ENCODE results near the gene MYCBPAP.
"Not testable (repeated sequence)": the region's sequence is repeated elsewhere in the genome, so short reads cannot be mapped to it uniquely, and the experiment has no call there.

MYCBPAP gene

DNA sequence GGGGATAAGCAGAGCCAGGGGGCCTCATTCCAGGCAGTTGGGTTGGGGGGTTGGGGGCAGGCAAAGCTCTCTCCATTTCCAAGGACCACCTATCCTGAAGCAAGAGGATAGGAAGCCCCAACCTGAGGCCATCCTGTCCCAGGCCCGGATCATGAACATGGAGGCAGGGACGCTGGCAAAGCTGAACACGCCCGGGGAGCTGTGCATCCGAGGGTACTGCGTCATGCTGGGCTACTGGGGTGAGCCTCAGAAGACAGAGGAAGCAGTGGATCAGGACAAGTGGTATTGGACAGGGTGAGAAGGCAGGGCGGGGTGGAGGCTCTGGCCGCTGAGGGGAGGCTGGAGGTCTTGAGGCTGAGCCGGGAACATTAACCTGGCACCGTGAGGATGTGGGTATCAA, 36.0 kb upstream of the MYCBPAP start:
- no peak for DNase-seq (ENCODE audit: low read depth)

DNA sequence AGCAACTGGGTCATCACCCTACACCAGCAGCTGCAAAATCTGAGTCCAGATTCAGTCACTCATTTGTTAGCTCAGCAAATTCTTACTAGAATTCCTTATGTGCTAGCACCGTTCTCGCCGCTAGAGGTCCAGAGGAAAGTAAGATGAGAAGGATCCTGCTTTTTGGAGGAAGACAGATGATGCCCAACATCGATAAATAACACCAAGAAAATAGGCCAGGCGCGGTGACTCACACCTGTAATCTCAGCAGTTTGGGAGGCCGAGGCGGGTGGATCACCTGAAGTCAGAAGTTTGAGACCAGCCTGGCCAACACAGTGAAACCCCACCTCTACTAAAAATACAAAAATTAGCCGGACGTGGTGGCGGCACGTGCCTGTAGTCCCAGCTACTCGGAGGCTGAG, 35.5 kb upstream of the MYCBPAP start:
- peak; percentile 38 for DNase-seq (ENCODE audit: low read depth)

DNA sequence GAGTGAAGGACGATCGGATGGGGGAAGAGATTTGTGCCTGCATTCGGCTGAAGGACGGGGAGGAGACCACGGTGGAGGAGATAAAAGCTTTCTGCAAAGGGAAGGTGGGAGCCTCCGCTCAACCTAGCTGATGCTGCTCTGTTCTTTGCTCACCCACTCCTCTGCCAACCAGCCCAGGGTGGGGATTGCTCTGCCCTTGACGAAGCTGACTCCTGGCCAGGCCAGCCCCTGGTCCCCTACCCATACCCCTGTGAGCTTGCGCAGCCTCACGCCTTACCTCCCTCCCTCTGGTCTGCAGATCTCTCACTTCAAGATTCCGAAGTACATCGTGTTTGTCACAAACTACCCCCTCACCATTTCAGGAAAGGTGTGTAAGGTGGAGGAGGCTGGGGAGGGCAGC, 34.3 kb upstream of the MYCBPAP start:
- no peak for DNase-seq (ENCODE audit: low read depth)

DNA sequence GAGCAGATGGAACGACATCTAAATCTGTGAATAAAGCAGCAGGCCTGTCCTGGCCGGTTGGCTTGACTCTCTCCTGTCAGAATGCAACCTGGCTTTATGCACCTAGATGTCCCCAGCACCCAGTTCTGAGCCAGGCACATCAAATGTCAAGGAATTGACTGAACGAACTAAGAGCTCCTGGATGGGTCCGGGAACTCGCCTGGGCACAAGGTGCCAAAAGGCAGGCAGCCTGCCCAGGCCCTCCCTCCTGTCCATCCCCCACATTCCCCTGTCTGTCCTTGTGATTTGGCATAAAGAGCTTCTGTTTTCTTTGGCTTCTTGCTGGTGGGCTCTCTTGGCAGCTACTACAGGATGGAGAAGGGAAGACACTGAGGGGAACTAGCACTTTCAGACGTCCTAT, 33.7 kb upstream of the MYCBPAP start:
- DNase-seq (ENCODE audit: low read depth), result no peak

DNA sequence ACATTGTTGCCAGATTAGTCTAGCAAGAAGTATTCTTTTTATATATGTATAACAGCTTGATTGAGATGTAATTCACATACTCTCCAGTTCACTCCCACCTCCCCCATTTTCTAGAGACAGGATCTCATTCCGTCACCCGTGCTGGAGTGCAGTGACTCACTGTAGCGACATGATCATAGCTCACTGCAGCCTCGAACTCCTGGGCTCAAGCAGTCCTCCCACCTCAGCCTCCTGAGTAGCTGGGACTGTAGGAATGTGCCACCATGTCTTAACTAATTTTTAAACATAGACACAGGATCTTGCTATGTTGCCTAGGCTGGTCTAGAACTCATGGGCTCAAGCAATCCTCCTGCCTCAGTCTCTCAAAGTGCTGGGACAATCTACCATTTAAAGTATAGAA, 32.9 kb upstream of the MYCBPAP start:
- DNase-seq (ENCODE audit: low read depth), result no peak

DNA sequence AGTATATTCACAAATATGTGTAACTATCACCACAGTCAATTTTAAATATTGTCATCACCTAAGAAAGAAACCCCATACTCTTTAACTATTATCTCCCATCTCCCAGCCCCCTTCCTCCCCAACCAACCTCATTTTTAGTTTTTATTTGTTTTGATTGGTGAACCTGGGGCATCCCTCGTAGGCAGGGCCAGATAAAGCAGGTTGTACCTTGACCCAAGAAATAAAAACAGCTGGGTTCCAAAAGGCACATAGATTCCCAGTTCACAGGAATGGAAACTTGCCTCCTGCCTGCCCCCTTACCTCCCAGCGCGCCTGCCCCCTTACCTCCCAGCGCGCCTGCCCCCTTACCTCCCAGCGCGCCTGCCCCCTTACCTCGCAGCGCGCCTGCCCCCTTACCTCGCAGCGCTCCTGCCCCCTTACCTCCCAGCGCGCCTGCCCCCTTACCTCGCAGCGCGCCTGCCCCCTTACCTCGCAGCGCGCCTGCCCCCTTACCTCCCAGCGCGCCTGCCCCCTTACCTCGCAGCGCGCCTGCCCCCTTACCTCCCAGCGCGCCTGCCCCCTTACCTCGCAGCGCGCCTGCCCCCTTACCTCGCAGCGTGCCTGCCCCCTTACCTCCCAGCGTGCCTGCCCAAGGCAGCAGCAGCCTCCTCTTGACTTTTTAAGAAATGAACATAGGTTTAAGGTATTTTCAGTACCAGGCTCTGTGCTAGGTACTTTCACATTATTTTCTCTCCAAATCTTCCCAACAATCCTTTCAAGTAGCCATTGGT, 32.3 kb upstream of the MYCBPAP start:
- DNase-seq (ENCODE audit: low read depth), result not testable (repeated sequence)

DNA sequence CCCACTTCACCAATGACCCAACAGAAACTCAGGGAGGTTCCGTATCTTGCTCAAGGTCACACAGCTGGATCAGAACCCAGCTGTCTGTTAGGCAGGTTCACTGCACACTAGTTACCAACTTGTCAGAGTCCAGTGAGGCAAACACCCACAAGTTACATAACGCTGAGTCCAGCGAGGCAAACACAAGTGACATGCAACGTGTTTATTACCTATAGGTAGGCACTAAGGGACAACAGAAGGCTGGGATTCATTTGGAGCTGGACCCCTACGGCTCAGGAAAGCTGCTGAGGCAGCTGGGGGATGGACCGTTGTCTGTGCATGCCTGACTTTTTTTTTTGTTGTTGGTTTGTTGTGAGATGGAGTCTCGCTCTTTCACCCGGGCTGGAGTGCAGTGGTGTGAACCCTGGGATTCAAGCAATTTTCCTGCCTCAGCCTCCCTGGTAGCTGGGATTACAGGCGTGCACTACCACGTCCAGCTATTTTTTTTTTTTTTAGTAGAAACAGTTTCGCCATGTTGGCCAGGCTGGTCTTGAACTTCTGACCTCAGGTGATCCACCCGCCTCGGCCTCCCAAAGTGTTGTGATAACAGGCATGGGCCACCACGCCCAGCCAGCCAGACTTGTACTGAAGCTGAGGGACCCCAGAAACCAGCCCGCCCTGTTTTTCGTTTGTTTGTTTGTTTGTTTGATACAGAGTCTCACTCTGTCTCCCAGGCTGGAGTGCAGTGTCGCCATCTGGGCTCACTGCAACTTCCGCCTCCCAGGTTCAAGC, 31.5 kb upstream of the MYCBPAP start:
- no peak for DNase-seq (ENCODE audit: low read depth)

DNA sequence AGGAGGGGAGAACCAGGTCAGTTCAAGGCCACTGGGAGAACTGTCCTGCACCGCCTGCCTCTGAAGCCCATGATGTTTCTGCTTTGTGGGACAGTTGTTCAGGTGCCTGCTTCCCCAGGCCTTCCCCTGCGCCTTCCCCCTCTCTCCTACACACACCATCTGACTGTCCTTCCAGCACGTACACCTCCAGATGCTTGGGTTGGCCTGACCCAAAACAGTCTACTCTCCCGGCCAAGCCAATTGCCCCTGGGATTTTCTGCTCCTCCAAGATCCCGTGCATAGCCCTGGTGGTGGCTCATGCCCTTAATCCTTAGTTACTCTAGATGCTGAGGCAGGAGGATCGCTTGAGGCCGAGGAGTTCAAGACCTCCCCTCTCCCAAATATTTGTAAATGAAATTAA, 30.3 kb upstream of the MYCBPAP start:
- no peak for DNase-seq (ENCODE audit: low read depth)

DNA sequence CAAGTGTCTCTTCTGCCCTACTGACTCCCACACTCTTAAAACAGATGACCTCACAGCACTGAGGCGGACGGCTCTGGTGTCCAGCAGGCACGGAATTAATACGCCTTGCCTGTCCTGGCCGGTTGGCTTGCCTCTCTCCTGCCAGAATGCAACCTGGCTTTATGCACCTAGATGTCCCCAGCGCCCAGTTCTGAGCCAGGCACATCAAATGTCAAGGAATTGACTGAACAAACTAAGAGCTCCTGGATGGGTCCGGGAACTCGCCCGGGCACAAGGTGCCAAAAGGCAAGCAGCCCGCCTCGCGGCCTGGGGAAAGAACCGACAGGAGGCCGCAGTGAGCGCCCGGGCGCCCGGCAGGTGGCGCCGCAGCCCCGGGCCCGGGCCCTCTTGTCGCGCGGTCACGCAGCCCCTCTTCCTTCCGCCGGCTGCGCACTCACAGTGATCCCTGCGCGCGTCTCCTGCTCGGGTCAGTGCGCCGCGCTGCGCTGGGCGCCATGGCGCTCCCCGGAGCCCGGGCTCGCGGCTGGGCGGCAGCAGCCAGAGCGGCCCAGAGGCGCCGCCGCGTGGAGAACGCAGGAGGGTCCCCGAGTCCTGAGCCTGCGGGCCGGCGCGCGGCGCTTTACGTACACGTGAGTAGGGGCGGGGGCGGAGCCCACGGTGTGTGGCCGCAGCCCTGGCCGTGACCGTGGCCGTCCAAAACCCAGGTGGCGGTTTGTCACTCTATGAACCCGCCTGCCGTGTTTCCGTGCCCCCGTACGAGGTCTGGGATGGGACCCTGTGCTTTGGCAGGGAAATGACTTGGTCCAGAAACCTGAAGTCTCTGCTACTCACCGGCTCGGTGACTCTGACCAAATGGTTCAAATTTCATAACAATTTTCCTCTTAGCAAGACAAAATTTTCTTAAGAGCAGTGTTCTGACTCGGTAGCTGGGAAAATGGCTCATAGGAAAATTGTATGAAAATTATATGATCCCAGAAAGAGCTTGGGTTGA, 29.6 kb upstream of the MYCBPAP start, which contains the start of gene RSAD1:
Gene RSAD1 (plus strand): TSS at position 470 of the 991 bp plus-strand sequence. CDS start 25 bp downstream, at position 495.
- peak; percentile 89 for DNase-seq (ENCODE audit: low read depth)

DNA sequence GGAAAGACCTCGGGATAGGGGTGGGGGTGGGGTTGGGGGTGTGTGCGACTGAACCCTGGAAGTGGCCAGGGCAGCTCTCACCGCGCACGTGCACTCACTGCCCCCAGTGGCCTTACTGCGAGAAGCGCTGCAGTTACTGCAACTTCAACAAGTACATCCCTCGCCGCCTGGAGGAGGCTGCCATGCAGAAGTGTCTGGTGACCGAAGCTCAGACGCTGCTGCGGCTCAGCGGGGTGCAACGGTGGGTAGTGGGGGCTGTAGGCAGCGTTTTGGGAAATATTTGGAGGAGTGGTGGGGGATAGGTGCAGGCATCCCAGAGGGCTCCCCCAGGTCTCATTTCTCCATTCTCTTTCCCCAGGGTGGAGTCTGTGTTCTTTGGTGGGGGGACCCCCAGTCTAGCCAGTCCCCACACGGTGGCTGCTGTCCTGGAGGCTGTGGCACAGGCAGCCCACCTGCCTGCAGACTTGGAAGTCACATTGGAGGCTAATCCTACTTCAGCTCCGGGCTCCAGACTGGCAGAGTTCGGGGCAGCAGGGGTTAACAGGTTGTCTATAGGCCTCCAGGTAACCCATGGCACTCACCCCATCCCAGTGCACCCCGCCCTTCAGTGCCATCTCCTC, 28.6 kb upstream of the MYCBPAP start:
- peak; percentile 81 for DNase-seq (ENCODE audit: low read depth)

DNA sequence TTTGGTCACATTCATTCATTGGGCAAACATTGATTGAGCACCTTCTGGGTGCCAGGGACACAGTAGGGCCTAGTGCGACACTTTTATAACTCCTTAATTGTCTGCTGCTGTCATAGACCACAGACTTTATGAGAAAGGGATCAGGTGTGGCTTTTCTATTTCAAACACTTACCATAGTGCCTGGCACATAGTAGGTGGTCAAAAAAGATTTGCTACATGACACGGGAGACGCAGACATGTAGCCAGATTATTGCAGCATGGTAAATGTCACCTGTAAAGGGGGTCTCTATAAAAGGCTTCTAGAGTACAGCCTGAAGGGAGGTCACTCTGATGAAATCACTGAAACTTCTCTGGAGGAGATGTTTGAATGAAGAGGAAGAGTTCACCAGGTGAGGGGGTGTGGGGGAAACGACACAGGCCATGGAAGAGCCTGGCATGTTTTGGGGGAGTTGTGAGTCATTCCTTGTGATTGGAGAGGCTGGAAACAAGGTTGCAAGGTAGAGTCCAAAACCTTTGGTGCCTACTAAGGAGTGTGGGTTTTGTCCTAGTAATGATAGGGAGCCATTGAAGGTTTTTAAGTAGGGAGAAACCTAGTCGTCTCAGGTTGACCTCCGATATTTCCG, 28.0 kb upstream of the MYCBPAP start:
- no peak for DNase-seq (ENCODE audit: low read depth)

DNA sequence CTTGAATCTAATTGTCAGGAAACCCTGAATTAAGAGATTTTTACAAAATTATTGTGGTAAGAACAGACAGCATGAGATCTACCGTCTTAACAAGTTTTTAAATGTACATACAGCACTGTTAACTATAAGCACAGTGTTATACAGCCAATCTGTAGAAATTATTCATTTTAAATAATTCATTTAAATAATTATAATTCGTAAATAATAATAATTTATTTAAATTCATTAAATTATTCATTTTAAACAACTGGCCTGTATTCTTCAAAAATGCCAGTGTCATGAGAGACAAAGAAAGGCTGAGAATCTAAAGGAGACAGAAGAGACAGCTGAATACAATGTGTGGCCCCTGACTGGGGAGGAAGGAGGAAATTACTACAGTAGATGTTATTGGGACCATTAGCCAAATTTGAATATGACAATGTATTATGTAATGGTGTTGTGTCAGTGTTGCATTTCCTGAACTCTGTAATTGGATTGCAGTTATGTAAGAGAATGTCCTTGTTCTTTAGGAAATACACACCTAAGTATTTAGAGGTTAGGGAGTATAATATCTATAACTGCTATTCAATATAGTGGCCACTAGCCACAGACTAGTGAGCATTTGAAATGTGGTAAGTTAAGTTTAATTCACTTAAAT, 27.3 kb upstream of the MYCBPAP start:
- no peak for DNase-seq (ENCODE audit: low read depth)

DNA sequence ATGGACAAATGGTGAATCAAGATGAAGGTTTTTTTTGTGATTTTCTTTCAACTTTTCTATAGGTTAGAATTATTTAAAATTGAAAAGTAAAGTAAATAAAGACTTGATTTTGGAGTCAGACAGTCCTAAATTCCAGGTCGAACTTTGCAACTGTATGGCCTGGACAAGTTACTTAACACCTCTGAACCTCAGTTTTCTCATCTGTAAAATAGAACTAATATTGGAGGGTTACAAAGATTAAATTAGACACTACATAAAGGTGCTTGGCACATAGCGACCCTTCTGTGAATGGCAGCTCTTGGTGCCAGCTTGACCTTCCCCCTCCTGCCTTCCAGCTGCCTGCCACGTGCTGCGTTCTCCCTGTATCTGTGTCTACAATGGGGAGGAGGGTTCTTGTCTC, 26.6 kb upstream of the MYCBPAP start:
- DNase-seq (ENCODE audit: low read depth), result no peak

DNA sequence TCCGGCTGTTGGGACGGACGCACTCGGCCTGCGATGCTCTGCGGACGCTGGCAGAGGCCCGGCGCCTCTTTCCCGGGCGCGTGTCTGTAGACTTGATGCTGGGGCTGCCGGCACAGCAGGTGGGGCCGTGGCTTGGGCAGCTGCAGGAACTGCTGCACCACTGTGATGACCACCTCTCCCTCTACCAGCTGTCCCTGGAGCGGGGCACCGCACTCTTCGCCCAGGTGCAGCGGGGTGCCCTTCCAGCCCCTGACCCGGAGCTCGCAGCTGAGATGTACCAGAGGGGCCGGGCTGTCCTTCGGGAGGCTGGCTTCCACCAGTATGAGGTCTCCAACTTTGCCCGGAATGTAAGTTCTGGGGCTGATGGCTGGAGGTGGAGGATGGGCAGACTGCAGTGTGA, 26.1 kb upstream of the MYCBPAP start:
- DNase-seq (ENCODE audit: low read depth), result no peak

DNA sequence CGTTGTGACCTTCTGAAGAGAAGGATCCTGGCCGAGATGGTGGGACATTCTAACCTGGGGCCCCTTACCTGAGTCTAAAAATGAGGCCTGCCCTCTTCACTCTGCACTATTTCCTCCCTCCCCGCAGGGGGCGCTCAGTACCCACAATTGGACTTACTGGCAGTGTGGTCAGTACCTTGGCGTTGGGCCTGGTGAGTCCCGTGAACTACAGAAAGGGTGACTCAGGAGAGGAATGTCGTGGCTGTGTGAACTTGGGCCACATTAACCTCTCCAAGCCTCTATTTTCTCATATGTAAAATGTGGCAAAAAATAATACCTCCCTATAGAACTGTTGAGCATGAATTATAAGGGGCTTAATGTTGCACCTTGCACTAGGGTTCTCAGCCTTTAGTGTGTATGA, 25.7 kb upstream of the MYCBPAP start:
- DNase-seq (ENCODE audit: low read depth), result peak; percentile 98

DNA sequence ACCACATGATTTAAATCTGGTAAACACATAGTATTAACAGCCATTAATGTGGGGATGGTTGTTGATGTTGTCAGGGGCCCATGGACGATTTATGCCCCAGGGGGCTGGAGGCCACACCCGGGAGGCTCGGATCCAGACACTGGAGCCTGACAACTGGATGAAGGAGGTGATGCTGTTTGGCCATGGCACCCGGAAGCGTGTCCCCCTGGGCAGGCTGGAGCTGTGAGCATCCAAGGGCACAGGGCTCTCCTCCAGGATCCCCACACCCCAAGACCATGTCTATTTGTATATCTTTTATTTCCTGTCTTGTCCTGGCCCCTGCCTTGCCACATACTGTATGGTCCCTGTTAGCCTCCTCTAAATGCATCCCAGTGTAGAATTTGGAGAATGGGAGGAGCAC, 25.0 kb upstream of the MYCBPAP start:
- DNase-seq (ENCODE audit: low read depth), result no peak

DNA sequence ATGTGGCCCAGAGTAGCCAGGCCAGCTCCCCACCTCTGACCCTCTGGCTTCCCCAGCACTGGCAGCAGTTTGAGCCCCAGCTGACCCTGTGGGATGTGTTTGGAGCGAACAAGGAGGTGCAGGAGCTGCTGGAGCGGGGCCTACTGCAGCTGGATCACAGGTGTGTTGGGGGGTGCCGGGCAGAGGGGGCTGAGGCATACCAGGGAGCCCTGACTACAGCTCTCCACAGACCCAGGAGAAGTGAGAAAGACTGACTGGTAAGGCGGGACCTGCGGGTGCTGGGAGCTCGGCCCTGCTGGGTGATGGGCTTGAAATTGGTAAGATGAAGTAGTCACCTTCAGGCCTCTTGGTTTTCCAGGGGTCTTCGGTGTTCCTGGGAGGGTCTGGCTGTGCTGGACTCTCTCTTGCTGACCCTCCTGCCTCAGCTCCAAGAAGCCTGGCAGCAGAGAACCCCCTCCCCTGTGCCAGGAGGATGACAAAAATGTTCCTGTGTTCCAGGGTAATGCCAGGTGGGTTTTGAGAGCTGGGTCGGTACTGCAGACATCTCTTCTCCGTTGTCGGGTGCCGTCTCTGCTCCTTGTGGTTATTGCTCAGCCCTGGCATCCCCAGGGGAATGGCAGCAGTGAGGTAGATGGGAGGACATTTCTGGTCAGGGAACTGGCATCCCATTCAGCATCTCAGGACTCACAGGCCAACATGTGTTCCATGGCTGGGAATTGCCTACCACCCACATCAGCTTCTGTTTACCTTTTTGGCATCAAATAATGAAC, 23.7 kb upstream of the MYCBPAP start:
- no peak for DNase-seq (ENCODE audit: low read depth)

DNA sequence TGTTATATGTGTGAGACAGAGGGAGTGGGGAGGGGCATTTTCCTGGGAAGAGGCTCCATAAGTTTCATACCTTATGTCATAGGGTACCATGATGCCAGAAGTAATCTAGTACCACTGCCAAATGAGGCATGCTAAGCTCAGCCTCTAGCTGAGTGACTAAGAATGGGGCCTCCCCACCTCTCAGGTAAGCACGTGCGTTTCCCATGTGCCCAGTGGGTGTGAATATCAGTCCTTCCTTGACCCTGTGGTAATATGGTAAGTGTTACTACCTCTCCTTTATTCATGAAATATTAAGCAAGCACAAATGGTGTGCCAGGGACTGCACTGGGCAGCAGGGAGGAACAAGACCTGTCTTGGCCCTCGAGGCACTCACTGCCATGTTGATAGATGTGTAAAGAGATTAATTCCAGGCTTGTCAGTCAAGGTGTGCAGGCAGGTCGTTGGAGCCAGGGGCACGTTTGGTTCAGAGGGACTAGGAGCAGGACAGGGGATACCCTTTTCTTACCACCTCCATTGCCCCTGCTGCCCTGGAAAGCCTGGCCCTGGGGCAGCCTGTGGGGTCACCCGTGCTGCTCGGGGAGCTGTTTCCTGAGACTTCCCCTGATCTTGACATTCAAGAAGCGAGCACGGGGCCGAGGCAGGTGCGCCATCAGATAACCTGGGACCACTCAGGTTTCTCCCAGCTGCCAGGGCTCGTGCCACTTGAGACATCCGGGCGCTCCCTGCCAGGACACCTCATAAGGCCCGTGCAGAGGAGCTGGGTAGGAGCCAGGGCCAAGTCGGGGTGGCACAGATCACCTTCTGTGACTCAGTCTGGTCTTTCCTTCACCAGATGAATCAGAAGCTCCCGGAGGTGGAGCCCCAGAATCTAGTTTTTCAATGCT, 20.8 kb upstream of the MYCBPAP start:
- no peak for DNase-seq (ENCODE audit: low read depth)

DNA sequence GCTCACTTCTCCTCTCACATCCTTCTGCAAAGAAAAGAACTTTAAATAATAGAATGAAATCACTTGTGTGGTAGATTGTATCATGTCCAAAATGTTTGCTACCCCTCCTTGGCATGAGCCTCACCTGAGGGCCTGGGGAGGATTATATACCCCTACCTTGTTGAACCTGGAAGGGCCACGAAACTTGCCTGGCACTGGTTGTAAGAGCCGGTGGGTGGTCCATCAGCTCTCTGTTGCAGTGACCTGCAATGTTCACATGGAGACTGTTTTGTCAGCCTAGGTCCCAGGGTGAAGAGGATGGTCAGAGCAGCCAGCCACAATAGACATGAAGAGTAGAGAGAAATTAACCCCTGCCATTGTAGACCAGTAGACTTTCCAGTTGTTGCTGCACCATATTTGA, 19.4 kb upstream of the MYCBPAP start:
- no peak for DNase-seq (ENCODE audit: low read depth)
